HG03066 (cell line): Measurements from ENCODE around the gene ABHD11.

ENCODE experiments used
- ATAC-seq: cut with Tn5 transposase; IDR thresholded peaks from one replicate; pipeline ENCODE4 v1.9.1; 2021; ENCODE audit warnings: low read depth; ENCODE audit not compliant: unreplicated experiment

Gene ABHD11

DNA sequence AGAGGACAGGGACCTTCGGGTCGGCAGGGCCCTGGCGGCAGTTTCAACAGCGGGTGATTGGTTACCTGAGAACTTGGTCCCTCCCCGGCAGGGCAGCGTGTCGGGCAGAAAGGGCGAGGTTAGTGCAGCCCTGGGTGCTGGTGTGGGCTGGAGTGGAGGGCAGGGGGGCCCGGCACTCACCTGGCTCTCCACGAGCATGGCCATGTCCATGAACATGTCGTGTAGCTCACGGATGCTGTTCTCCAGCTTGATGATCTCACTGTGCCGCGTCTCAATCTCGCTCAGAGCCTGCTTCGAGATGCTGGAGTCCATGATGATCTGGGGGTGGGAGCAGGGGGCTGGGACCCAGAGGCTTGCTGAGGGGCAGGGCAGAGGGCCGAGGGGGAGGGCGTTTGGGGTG is 35.9 kb downstream of the ABHD11 start:
- no peak for ATAC-seq

DNA sequence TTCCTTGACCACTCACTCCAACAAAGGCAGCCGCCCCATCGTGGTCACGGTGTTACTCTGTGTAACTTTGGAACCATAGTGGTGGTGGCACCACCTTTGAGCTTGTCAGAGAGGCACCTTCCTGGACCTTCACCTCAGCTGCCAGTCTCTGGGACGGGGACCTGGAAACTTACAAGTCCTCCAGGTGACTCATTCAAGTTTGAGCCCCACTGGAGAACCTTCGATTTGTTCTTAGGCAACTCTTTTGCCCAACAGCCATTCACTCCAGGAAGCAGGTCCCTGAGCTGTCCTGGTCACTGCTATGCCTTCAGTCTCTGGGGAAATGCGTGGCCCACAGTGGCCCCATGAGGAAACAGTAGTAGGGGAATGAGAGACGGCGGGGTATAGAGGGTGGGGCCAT is 36.4 kb downstream of the ABHD11 start:
- ATAC-seq: no peak

DNA sequence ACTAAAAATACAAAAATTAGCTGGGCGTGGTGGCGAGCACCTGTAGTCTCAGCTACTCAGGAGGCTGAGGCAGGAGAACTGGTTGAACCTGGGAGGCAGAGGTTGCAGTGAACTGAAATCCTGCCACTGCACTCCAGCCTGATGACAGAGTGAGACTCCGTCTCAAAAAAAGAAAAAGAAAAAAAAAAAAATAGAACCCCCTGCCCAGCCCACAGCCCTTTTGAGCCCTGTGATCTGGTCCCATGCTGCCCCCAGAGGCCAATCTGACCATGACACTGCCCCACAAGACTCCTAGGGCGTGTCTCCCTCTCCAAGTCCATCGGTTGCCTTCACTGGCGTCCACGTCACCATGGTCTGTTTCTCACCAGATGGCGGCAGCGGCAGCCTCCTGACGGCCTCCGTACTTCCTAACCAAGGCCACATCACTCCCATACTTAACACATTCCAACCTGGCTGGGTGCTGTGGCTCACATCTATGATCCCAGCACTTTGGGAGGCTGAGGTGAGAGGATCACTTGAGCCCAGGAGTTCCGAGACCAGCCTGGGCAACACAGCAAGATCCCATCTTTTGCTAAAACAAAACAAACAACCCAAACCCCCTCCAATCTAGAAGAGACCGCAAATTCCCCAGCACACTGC is 37.1 kb downstream of the ABHD11 start:
- ATAC-seq: no peak

DNA sequence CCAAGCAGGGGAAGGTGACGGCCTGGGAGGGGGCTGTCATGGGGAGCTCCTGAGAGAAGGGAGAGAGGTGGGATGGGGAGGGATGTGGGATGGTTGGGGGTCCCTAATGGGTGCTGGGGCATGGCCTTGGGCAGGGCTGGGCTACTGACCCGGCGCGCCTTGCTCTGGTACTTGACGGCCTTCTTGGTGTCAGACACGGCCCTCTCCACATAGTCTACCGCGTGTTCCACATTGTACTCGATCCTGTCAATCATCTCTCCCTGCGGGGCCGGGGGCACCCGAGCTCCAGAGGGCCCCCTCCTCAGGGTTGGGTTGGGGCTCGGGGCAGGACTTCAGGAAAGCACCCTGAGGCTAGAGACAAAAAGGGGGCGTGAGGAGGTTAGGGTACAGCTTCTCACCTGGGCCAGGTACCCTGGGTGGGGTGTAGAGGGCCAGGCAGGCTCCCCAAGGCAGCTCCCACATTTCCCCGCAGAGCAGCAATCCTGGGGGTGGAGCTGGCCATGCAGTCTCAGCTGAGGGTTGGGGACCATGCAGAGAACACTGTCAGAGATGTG is 37.9 kb downstream of the ABHD11 start:
- no peak for ATAC-seq

DNA sequence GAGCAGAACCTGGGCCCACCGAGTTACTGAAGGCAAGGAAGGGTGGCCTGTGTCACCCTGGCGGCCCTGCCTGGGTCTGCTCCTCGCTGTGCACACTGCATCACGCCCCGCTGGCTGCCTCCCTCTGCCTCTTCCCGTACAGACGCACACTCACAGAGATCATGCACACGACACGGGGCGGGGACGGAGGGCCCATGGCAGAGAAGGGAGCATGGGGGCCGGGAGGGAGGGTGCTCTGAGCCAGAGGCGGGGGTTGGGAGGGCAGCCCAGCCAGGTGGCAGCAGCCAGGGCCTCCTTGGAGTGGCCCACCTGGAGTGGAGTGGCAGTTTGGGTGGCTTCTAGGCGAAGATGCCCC is 38.6 kb downstream of the ABHD11 start:
- no peak for ATAC-seq

DNA sequence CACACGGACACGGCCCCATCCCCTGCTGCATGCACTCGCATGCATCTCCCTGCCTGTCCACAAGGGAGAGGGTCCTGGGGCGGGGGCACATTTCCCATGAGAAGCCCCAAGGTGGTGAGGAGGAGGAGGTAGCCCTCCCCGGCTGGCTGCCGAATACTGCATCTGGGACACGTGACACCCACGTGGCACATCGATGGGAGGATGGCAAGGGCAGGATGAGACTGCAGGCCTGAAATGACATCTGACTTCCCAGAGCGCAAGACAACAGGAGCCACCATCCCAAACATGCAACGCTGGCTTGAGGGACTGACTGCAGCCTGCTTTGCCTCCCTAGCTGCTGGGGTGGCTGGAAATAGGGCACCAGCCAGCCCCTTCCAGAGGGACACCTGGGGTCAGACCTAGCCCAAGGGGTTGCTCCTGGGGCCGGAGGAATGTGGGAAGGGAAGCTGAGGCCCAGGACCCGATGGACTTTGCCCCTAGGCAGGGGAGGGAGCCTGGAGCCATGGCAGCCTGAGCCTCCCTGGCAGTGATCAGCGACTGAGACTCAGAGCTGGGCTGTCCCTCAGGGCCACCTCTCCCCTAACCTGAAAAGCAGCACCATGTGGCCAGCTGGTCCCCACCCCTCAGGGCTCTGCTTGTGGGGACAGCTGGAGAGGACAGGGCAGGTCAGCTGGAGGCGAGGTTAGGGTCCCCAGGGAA is 39.1 kb downstream of the ABHD11 start:
- no peak for ATAC-seq

DNA sequence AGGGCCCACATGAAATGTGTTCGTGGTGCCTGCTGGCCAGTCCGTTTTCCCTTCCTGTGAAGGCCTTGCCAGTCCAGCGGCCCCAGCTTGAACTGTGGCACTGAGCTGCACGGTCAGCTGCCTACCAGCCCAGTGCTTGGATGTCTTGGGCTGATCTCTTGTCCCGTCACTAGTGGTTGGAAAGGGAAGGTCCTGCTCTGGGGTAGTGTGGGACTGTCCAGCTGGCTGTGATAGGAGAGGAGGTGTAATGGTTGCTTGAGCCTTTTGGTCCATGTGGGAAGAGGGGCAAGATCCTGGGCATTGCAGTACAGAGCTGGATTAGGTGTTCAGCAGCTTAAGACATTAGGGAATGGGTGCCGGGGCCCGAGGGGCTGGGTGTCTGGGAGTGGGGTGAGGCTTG is 40.2 kb downstream of the ABHD11 start:
- ATAC-seq: no peak

DNA sequence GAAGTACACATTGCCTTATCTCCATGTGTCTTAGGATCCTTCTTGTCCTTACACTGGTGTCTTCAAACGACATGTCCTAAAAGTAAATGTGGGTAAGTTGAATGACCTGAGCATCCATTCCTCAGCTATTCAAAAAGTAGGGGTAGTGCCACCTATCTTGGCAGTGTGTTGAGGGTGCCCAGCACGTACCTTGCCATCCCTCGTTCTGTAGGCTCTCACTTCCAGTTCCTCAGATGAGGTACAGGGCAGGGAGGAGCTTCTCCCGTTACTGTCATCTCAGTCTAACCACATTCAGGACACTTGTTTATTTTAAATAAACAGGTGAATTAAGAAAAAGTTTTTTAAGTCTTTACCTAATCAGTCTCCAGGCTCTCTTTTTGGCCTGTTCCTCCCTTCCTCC is 42.2 kb downstream of the ABHD11 start:
- no peak for ATAC-seq

DNA sequence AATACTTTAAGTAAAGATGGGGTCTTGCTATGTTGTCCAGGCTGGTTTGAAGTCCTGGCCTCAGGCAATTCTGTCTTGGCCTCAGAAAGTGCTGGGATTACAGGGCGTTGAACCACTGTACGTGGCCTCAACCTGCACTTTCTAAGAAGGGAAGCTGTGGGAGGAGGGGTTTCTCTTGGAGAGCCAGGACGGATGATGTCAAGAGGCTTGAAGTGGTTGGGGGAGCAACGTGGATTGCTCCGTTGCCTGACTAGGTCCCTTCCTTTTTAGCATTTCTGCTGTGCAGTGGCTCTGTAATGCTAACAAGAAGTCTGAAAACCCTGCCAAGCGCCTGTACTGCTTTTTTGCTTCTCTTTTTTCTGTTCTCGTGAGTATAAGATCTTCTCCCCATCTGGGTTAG is 48.0 kb downstream of the ABHD11 start:
- no peak for ATAC-seq

DNA sequence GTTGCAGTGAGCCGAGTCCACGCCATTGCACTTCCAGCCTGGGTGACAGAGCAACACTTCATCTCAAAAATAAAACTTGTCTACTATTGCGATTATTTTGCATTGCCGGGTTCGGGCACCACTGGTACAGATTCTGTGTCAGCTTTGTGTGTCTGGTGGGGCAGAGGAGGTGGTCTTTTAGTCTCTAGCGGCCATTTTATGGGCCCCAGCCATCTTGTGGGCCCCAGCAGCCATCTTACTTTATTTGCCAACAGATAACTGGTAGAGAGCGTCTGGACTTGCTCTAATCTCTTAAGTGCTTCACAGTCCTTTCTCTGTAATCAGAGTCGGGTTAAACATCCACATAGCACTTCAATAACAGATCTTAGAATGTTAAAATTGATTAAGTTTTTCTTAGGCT is 50.3 kb downstream of the ABHD11 start:
- ATAC-seq: no peak
